Upper lobe of right lung (tissue), 1 donor: Measurements from ENCODE around the gene GRK3. TPM values are rescaled to one million over a fixed set of nuclear protein-coding genes. Genes with fewer than 3 reads are reported as not detected.
"Not testable (repeated sequence)": the region's sequence is repeated elsewhere in the genome, so short reads cannot be mapped to it uniquely, and the experiment has no call there.

ENCODE experiments used
- ATAC-seq: fragments of 200-7000 bp; cut with Tn5 transposase; one replicate; pipeline ENCODE4 v1.9.1; 2020; ENCODE audit warnings: mild to moderate bottlenecking, moderate library complexity
- DNase-seq: peaks from one replicate; pipeline ENCODE4 v3.0.0-alpha.2; 2020
- H3K27ac ChIP-seq: fragments of 200-600 bp; one replicate; pipeline ENCODE4 v1.8.0; 2022
- H3K27me3 ChIP-seq: fragments of 200-600 bp; one replicate; pipeline ENCODE4 v1.8.0; 2022; ENCODE audit warnings: mild to moderate bottlenecking
- H3K36me3 ChIP-seq: fragments of 200-600 bp; one replicate; pipeline ENCODE4 v1.8.0; 2022
- H3K4me1 ChIP-seq: fragments of 200-600 bp; one replicate; pipeline ENCODE4 v1.8.0; 2022
- H3K4me3 ChIP-seq: fragments of 200-600 bp; one replicate; pipeline ENCODE4 v1.8.0; 2022; ENCODE audit warnings: mild to moderate bottlenecking
- H3K9me3 ChIP-seq: fragments of 200-600 bp; one replicate; pipeline ENCODE4 v1.8.0; 2022
- intact Hi-C: fragments of 100-400 bp; cut with DNase I; formaldehyde crosslinking; loops from one replicate; pipeline ENCODE4 v1.11.0; 2022
- total RNA-seq: library from RNA; stranded (reverse); fragmentation: NEBNext Ultra II Directional; extraction: Animal tissue kit (Norgen Biotek cat#: 25700); gene quantifications from one replicate; pipeline ENCODE4 v1.2.1, GENCODE V29; 2021
- TF ChIP-seq, protein P1 (sequence below): fragments of 200-600 bp; IDR thresholded peaks from one replicate; pipeline ENCODE4 v1.8.0; 2022; ENCODE audit warnings: antibody characterized with exemption
- donor health status: DM: no; HTN: yes; CAD: no; lungs with severe emphysema.

GRK3 gene
- total RNA-seq, 1 donor from 2014 or later = 26.0 TPM

DNA sequence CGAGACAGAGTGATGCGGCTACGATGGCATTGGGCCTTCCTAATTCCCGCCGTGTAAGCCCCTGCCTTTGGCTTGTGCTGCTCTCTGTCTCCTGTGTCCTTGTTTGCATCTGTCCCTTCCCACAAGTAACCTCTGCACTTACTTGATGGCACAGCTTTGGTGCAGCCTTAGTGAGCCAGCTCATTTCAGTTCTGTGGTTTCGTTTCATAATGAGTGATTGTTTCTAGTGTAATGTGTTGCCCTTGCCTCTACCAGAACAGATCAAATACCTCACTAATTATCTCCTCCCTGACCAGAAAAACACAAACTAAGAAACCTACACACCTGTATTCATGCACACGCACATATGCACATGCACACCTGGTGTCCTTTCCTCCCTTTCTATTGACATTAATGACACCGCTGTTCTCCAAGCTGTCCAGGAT is 58.8 kb downstream of the GRK3 start:
- DNase-seq = no peak
- Histone ChIP-seq H3K27me3 (no peaks in the 10 kb centered on the region), H3K27ac (no peak overlapping the region), H3K4me1 (peaks cover 15% of the 10 kb centered on the region), H3K36me3 (no peaks in the 10 kb centered on the region), H3K4me3 (no peak overlapping the region), H3K9me3 (no peaks in the 10 kb centered on the region)
- TF ChIP-seq, protein P1, sequence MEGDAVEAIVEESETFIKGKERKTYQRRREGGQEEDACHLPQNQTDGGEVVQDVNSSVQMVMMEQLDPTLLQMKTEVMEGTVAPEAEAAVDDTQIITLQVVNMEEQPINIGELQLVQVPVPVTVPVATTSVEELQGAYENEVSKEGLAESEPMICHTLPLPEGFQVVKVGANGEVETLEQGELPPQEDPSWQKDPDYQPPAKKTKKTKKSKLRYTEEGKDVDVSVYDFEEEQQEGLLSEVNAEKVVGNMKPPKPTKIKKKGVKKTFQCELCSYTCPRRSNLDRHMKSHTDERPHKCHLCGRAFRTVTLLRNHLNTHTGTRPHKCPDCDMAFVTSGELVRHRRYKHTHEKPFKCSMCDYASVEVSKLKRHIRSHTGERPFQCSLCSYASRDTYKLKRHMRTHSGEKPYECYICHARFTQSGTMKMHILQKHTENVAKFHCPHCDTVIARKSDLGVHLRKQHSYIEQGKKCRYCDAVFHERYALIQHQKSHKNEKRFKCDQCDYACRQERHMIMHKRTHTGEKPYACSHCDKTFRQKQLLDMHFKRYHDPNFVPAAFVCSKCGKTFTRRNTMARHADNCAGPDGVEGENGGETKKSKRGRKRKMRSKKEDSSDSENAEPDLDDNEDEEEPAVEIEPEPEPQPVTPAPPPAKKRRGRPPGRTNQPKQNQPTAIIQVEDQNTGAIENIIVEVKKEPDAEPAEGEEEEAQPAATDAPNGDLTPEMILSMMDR = no peak
- intact Hi-C loops = no loop called here
- no peak for ATAC-seq

DNA sequence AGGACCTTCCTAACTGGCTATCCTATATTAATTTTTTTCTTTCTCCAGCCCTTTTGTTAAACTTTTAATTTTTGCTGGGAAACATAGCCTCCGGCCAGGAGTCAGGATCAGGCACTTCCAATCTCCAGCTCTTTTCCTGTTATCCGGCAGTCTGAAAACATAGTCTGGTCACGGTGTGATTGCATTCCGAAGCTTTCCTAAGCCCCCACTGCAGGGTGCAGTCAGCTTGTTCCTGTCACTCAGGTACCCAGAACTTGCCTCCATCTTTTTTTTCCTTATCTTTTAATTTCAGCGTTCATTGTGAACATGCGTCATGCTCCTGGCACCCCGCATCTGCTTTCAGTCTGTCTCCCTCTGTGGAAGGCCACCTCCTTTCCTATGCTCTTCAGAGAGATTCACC is 59.4 kb downstream of the GRK3 start:
- Histone ChIP-seq H3K27ac (no peak overlapping the region), H3K4me1 (peaks cover 15% of the 10 kb centered on the region), H3K27me3 (no peaks in the 10 kb centered on the region), H3K36me3 (no peaks in the 10 kb centered on the region), H3K4me3 (no peak overlapping the region), H3K9me3 (no peaks in the 10 kb centered on the region)
- no peak for ATAC-seq
- DNase-seq = no peak
- TF ChIP-seq, protein P1 = no peak
- intact Hi-C loops = no loop called here

DNA sequence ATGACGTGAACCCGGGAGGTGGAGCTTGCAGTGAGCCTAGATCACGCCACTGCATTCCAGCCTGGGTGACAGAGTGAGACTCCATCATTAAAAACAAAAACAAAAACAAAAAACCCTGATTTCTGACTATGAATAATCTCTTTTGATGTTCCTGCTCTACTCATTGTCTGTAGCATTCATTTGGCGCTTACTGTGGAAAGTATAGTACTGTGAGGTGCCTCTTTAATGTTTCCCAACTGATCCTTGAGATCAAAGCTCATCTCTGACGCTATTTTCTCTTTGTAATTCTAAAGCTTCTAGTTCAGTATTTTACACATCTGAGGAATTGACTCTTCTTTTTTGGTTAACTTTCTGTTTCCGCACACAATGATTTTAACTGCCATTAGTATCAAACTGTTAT is 60.0 kb downstream of the GRK3 start:
- ATAC-seq (no peak), DNase-seq (no peak)
- H3K9me3 ChIP-seq = no peaks in the 10 kb centered on the region
- peaks cover 15% of the 10 kb centered on the region for H3K4me1 ChIP-seq
- no peak overlapping the region for H3K4me3 ChIP-seq
- H3K27me3 ChIP-seq = no peaks in the 10 kb centered on the region
- TF ChIP-seq, protein P1 = no peak
- no peaks in the 10 kb centered on the region for H3K36me3 ChIP-seq
- H3K27ac ChIP-seq = no peak overlapping the region
- intact Hi-C loops = no loop called here

DNA sequence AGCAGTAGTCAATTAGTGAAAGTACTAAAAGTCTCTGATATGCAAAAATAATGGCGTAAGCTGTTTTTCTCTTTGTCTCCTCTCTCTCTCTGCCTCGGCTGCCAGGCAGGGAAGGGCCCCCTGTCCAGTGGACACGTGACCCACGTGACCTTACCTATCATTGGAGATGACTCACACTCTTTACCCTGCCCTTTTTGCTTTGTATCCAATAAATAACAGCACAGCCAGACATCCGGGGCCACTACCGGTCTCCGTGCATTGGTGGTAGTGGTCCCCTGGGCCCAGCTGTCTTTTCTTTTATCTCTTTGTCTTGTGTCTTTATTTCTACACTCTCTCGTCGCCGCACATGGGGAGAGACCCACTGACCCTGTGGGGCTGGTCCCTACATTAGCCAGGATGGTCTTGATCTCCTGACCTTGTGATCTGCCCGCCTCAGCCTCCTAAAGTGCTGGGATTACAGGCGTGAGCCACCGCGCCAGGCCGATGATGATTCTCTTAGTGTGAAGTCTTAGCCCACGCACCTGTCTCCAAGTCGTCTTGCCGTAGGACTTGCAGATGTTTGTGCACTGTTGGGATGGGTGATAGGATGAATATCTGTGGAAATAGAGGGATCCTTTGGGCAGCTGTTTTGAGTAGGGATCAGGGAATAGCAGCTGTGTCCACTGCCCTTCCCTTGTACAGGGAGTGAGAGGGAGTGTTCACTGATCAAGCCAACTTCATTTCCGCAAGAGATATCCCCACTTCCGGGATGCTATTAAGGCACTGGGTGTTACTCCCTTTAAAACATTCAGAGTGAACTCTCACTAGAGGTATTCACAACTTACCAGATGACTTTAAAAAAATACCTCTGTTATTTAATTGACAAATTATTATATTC is 61.5 kb downstream of the GRK3 start:
- ATAC-seq, intact Hi-C loops, H3K36me3 ChIP-seq, H3K4me3 ChIP-seq, DNase-seq, H3K27ac ChIP-seq, H3K27me3 ChIP-seq, H3K9me3 ChIP-seq: not testable (repeated sequence)
- H3K4me1 ChIP-seq = peaks cover 20% of the 10 kb centered on the region

DNA sequence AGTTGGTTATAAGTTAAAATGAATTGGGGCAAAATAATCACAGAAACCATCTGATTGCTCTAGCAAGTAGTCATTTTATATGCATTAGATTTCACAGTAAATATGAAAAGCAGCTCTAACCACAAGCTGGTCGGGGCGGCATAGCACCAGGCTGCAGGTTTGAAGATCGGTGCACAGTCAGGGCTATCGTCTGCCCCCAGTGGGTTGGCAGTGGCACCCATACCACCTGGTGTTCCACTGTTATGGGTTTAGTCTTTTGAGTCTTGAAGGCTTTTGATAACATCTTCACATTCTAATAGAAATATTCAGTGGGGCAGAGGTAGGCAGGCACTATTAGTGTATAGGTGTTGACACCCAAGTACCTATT is 62.1 kb downstream of the GRK3 start:
- no peak overlapping the region for H3K4me3 ChIP-seq
- TF ChIP-seq, protein P1 = no peak
- H3K9me3 ChIP-seq = no peaks in the 10 kb centered on the region
- no peak overlapping the region for H3K27ac ChIP-seq
- H3K27me3 ChIP-seq = no peaks in the 10 kb centered on the region
- intact Hi-C loops = no loop called here
- H3K36me3 ChIP-seq = no peaks in the 10 kb centered on the region
- no peak for ATAC-seq
- H3K4me1 ChIP-seq = peaks cover 20% of the 10 kb centered on the region
- no peak for DNase-seq

DNA sequence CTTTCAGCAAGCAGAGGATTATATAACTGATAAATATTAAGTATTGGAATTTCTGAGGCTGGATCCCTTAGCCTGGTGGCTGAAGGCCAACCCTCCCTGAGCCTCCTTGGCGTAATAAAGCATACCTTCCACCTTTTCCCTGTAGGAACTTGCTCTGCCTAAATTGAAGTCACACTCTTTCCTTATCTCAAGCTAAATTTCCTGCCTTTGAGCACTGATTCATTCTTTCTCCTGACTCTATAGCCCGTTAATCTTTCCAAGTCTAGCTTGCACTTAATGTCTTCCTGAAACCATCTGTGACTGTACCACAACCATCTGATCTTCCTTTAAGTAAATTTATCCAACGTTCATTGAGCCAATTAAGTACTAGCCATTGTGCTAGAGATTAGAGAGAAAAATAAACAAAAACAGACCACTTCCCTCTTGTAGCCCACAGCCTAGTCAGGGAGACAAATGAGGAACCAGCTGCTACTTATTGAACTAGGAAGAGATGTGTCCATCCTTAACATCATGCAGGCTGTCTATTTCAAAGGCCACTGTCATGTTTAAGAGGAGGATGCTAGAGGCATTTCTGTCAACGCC is 62.9 kb downstream of the GRK3 start:
- Histone ChIP-seq H3K9me3 (no peaks in the 10 kb centered on the region), H3K27ac (no peak overlapping the region), H3K4me1 (peaks cover 20% of the 10 kb centered on the region), H3K4me3 (no peak overlapping the region), H3K27me3 (no peaks in the 10 kb centered on the region), H3K36me3 (no peaks in the 10 kb centered on the region)
- ATAC-seq = peak; percentile 77
- TF ChIP-seq, protein P1 = no peak
- intact Hi-C loops = no loop called here
- DNase-seq = no peak
